ENCODE data around the gene EIF4E.

- TF ChIP-seq POLR2A (IDR thresholded peaks at IDR 0.05; ENCODE audit: low read depth, low read length) (no peak), TAF1 (IDR thresholded peaks at IDR 0.05; ENCODE audit: borderline replicate concordance, low read depth, low read length) (no peak)
Observed at GRCh38 chr4:98838531-98838930, 90.4 kb downstream of the EIF4E start.
